Measurements from ENCODE around the gene C2CD4A.

Gene C2CD4A

DNA sequence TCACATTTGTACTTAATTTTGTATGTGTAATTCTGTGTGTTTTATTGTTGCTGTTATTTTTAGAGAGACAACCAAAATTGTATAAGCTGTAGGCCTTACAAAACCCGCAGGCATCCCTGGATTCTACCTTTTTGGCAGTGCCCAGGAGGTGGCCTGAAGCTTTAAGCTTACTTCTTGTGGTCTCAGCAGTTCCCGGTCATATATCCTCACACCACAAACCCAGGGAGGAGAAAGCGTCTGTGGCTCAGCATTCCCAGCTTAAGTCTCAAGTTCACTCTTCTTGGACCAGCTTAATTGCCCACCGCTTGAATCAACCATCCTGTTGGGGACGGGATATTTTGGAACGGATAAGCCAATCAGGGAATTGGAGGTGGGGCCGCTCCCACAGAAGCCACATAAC, 36.7 kb downstream of the C2CD4A start:
- DNase-seq (ENCODE audit: low spot score), result no peak

DNA sequence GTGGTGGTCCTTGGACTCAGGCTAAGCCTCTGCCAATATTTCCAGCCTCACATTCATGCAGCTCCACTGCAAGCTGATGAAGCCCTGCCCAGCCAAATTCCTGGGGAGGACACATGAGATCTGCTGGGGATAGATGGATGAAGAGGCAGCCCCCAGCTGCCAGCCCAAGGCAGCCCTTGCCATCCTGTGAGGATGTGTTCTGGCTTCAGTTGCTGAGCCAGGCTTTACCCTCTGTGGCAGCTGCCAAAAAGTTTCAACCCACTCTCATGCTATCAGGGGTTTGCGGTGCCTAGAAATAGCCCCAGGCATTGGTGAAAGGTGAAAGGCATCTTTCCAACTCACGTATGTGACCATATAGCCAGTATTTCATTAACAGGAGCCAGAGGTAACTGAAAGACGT, 37.6 kb downstream of the C2CD4A start:
- DNase-seq (ENCODE audit: low spot score), result no peak

DNA sequence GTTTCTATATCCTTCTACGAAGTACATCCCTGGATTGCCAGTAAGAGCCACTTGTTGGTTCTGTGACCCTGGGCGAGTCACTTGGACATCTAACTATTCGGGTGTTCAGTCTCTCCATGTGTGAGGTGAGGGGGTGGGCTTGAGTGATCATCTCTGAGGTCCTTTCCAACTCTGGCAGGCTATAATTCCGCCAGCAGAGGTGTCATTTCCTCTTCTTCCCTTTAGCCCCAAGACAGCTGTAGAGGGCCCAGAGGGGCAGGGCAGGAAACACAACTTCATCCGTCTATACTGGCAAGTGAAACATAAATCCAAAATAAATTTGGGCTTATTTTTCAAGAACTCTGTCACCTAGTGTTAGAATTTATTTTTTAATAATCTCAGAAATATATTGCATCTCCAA, 38.1 kb downstream of the C2CD4A start:
- DNase-seq (ENCODE audit: low spot score), result no peak

DNA sequence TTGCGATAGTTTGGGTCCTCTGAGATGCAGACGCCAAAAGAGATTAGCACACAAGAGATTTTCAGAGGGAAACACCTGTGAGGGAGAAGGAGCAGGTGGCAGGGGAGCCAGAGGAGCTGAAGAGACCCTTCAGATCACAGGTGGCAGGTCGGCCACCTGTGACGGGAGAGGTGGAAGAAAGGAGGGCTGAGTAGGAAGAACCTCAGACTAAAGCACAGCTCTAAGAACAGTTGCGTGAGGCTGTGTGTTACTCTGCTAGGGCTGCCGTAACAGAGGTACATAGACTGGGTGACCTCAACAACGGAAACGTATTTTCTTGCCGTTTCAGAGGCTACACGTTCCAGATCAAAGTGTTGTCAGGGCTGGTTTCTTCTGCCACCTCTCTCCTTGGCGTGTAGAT, 38.5 kb downstream of the C2CD4A start:
- DNase-seq (ENCODE audit: low spot score), result no peak

DNA sequence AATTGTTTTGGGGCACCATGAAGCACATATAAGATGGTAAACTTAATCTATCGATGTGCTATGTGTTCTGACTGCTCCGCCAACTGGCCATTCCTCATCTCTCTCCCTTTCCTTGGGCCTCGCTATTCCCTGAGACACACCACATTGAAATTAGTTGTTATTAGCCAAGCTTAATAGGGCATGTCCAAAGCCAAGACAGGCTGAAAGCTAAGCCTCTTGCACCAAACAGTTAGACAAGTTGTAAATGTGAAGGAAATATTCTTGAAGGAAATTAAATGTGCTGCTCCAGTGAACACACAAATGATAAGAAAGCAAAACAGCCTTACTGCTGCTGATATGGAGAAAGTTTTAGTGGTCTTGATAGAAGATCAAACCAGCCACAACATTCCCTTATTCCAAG, 39.3 kb downstream of the C2CD4A start:
- DNase-seq (ENCODE audit: low spot score), result no peak

DNA sequence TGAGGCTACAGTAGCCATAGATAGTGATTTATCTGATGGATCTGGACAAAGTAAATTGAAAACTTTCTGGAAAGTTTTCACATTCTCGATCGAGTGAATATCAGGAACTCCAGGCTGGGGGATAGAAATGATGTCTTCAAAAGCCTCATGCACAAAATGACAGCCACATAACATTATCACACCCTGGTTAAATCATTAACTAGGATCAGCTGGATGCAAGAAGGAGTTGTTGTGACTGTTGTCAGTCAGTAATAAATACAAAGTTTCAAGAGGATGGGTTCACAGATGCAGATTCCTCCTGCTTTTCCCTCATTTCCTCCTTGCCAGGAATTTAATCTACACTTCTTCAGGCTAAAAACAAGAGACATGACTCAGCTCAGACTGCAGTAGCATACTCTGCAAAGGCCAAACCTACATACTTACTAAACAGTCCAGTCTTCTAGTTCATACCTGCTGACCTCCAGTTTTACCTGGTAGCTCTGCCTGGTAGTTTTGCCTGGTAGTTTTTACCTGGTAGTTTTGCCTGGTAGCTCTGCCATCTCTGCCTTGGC, 40.9 kb downstream of the C2CD4A start:
- no peak for DNase-seq (ENCODE audit: low spot score)

DNA sequence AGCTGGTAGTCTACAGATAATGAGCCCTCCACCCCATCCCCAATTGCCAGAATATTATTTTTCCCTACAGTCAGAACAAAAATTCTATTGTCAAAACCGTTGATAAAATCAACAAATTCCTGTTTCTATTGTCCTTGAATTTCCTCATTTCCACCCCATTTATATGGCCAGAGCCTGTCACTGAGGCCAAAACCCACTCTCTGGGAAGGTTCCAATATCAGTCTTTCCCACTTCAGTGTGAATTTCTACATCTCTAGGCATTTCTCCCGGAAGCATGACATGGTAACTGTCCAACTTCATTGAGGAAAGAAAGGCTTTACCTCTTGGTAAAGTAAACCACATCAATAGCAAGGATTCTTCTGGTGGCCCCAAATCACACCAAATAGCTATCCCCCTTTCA, 41.6 kb downstream of the C2CD4A start:
- no peak for DNase-seq (ENCODE audit: low spot score)

DNA sequence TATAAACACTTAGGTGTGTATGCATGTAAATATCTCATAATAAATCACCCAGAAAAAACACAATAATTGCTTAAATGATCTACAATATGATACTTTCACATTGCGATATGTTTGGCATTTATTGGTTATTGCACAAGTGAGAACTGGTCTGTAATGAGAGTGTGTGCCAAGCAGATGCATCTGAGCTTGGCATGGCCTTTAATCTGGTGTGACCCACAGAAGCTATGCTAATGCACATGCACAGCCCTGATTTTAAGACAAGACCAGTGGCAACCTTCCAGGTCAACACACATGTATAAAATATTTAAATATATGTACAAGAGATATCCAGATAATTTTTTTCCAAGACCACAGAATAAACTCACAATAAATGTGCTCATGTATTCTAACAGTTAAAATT, 42.7 kb downstream of the C2CD4A start:
- no peak for DNase-seq (ENCODE audit: low spot score)

DNA sequence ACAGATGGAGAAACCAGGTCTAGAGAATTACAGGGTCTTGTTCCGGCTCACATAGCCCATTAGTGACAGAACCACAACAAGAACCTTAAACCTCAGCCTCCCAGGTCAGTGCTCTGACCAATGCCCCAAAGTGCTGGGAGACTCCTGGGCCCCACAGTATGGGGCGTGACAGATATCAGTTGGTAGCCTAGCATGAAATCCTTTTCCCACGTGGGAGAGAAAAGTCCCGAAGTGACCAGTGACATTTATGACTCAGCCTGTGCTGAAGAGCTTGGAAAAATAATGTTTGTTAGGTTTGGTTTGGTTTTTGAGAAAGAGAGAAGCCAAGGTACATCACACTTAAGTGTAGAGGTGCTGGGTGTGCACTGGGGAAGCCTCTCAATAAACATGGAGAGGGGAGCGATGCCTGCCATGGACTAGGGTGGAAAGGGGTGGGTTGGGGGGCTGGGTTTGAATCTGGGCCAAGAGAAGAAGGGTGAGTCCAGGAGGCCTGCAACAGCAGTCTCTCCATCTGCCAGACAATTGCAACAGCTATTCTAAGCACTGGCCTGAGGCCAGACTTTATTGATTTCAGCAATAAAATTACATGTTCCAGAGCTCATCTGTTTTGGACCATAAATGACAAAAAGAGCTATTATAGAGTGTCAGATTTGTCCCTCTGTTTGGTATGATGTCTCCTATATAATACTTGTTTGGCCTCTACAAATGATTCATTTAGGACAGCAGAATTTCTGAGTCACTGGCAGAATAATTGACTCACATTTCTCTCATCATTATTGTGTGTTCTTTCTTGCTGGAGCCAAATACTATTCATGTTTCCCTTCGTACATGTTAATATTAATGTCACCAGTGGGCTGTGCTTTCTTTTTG, 43.4 kb downstream of the C2CD4A start:
- no peak for DNase-seq (ENCODE audit: low spot score)

DNA sequence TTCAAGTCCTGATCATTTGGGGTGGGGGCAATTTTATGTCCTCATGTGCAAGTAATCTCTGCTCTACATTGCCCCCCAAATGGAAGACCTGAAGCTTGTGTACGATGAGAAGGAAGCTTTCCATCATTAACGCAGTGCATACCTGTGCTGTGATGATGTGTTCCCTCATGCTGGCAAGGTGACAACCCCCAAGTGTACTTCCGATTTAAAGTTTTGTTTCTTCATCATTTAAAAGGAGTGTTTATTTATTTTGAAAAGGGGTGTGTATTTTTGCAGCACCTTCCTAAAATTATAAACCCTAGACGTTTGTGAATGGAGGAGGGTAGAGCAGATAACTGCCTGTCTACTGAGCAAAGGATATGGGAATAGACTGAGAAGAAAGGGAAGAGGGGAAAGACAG, 45.3 kb downstream of the C2CD4A start:
- DNase-seq (ENCODE audit: low spot score), result no peak

DNA sequence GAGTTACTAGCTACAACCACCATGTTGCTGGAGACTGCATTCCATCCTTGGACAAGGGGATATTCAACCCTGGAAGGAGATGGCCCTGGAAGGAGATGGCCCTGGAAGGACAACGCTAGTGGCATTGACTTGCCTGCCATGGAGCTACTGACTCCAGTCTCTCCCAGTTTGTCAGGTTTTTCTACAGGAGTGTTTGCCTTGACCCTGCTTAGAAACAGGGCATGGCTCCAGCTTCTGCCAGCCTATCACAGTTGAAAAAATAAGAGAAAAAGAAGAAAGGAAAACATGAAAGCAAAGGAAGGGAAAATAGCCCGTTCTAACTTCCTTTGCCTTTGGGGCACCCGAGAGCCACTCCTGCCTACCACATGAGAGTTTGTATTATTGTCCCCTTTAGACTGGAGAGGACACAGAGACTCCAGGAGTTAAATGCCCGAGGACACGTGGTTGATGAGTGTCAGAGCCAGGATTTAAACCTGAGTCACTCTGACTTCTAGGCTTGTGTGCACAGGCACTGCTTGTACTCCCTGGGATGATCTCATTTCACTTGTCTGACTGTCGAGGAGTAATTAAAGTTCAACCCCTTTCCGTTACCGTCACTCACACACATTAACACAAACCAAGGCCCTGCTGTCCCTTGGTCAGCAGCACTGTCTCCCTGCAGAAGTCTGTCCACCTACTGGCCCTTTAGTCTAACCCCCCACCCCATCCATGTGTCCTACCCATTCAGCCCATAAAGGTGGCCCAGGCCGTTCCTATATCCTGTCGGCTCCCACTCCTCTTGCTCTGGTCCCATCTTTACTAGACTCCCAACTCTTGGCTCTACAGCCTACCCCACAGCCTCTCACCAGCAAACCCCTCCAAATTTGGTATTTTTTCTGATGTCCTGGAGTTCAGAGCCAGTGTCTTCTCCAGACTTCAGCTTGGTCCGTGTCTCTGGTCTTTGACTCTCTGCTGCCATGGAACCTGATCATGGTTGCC, 46.1 kb downstream of the C2CD4A start:
- no peak for DNase-seq (ENCODE audit: low spot score)

DNA sequence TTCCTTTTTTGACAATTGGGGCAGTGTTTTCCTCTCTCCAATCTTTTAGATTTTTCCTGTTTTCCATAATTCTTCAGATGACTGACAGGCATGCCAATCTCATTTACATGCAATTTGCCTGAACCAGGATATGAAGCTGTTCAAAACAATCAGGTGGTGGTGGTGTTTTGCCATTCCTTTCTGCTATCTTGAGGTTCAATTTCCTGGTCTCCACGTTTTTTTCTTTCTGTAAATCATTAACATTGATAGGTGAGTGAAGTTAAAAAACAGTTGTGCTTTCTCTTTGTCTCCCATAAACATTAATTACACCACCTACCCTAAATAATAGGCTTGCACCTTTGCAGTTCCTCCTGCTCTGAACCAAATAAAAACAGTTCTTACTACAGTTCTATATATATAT, 49.1 kb downstream of the C2CD4A start:
- no peak for DNase-seq (ENCODE audit: low spot score)

DNA sequence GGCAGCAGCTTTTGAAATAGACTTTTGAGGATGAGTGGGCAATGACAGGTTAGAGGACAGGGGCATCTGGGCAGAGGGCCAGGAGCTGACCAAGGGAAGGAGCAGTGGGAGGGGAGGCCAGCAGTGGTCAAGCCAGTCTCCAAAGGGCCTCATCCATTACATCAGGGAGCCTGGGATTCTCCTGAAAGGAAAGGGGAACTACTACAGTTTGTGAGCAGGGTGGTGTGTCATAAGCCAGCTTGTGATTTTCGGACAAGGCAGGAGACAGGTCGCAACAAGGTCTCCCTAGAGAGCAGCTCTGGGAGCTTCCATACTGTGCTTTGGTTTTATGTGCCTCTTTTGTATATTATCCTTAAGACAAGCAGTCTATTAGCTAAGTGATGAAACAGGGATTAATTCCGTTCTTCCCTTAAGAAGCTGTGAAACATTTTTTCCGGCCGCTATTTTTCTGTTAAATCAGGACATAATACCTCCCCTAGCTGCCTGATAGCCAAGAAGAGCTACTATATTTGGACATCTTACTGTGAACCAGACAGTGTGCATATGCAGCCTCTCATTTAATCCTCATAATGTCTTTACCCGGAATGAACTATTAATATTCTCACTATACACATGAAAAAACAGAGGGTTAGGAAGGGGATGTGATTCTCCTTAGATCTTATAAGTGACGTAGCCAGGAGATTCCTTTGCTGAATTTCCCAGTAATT, 51.9 kb downstream of the C2CD4A start:
- DNase-seq (ENCODE audit: low spot score), result no peak

DNA sequence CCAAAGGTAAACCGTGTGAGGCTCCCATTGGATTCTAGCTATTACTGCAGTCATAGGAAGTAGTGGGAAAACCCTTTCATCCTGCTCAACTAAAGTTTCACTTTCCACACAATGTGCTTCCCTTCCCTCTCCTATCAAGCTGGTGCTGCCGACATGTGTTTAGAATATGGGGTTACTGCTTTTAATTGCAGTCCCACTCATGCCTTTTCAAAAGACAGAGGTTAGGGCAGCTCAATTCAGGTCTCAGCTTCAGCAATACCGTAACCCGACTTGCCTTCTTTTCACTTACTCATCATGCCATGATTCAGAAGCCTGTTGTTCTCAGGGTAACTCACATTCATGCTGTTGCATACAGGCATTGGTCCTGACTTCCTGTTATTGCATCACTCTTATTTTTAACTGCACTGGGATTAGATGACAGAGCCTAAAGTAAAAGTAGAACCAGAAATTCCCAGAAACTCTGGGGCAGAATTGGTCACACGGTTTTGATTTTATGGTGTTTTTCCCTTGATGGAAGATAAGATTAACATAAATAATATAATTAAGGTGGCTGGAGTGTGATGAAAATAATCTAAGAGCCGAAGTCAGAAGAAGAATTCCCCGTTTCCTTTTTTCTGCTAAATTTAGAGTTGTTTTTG, 52.6 kb downstream of the C2CD4A start:
- DNase-seq (ENCODE audit: low spot score), result peak; percentile 47

DNA sequence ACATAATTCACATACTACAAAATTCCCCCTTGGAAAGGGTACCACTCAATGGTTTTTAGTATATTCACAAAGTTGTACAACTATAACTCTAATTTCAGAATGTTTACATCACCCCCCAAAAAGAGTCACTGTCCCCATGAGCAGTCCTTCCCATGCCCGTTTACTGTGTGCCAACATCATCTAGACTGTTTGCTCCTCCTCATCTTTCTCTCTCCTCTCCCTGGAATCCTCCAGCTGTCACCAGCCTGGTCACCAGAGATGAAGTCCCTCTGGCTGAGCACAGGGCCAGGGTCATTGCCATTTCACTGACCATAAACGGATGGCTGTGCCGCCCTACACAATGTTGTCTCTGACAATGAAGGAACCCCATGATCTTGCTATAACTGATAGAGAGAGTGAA, 53.1 kb downstream of the C2CD4A start:
- no peak for DNase-seq (ENCODE audit: low spot score)
